Neural cell (in vitro differentiated cells): ENCODE data around the gene PDE3B. TPM values are rescaled to one million over a fixed set of nuclear protein-coding genes. Genes with fewer than 3 reads are reported as not detected.
"Not testable (repeated sequence)": the region's sequence is repeated elsewhere in the genome, so short reads cannot be mapped to it uniquely, and the experiment has no call there.

ENCODE experiments used
- H2AFZ ChIP-seq: fragments of 200-600, 300-800 bp; sonication (generic), shearing (Covaris generic); 2 replicates; pipeline ENCODE4 v1.6.0; 2014; ENCODE audit warnings: low read depth, mild to moderate bottlenecking, antibody characterized with exemption, low read length, moderate library complexity
- H3F3A ChIP-seq: fragments of 200-600 bp; shearing (Covaris generic); 2 replicates; pipeline ENCODE4 v1.6.1; 2016; ENCODE audit warnings: mild to moderate bottlenecking, moderate library complexity, mixed read lengths, antibody characterized with exemption, low read length; ENCODE audit not compliant: insufficient read depth, poor library complexity, severe bottlenecking
- H3K27ac ChIP-seq: fragments of 200-600, 300-800 bp; sonication (generic), shearing (Covaris generic); 2 replicates; pipeline ENCODE4 v1.5.1; 2014; ENCODE audit warnings: mild to moderate bottlenecking, low read length, moderate library complexity
- H3K27me3 ChIP-seq: fragments of 300-800, 200-600 bp; sonication (generic), shearing (Covaris generic); 2 replicates; pipeline ENCODE4 v1.6.0; 2014; ENCODE audit warnings: mild to moderate bottlenecking, low read depth, low read length, moderate library complexity; ENCODE audit not compliant: insufficient read depth
- H3K36me3 ChIP-seq: fragments of 300-800, 200-600 bp; sonication (generic), shearing (Covaris generic); 2 replicates; pipeline ENCODE4 v1.5.1; 2014; ENCODE audit warnings: mild to moderate bottlenecking, antibody characterized with exemption, low read length, moderate library complexity; ENCODE audit not compliant: insufficient read depth
- H3K4me2 ChIP-seq: fragments of 300-800, 200-600 bp; sonication (generic), shearing (Covaris generic); 2 replicates; pipeline ENCODE4 v1.6.0; 2014; ENCODE audit warnings: mild to moderate bottlenecking, low read length
- H3K4me3 ChIP-seq: fragments of 300-800, 200-600 bp; sonication (generic), shearing (Covaris generic); 2 replicates; pipeline ENCODE4 v1.5.1; 2014; ENCODE audit warnings: mild to moderate bottlenecking, low read length, moderate library complexity
- H3K79me2 ChIP-seq: fragments of 200-600 bp; shearing (Covaris generic); replicated peaks from 2 replicates; pipeline ENCODE4 v1.6.0; 2014; ENCODE audit warnings: mild to moderate bottlenecking, low read length, moderate library complexity; ENCODE audit not compliant: insufficient read depth
- H3K9ac ChIP-seq: fragments of 300-800, 200-600 bp; sonication (generic), shearing (Covaris generic); 2 replicates; pipeline ENCODE4 v1.6.1; 2016; ENCODE audit warnings: mild to moderate bottlenecking, low read length, mixed read lengths
- H3K9me2 ChIP-seq: fragments of 200-600 bp; shearing (Covaris generic); 2 replicates; pipeline ENCODE4 v1.6.1; 2016; ENCODE audit warnings: mild to moderate bottlenecking, low read length, mixed read lengths; ENCODE audit not compliant: insufficient read depth
- H3K9me3 ChIP-seq: fragments of 200-600, 300-800 bp; sonication (generic), shearing (Covaris generic); 2 replicates; pipeline ENCODE4 v1.6.1; 2016; ENCODE audit warnings: mild to moderate bottlenecking, mixed run types, low read length, moderate library complexity, mixed read lengths
- H4K20me1 ChIP-seq: fragments of 200-600 bp; shearing (Covaris generic); 2 replicates; pipeline ENCODE4 v1.6.1; 2016; ENCODE audit warnings: mild to moderate bottlenecking, mixed run types; ENCODE audit not compliant: insufficient read depth
- CTCF ChIP-seq: fragments of 450-650 bp; IDR thresholded peaks from 2 replicates; pipeline ENCODE4 v1.5.1; 2014; ENCODE audit warnings: antibody characterized with exemption, mild to moderate bottlenecking, moderate library complexity; ENCODE audit not compliant: poor library complexity, severe bottlenecking
- EP300 ChIP-seq: fragments of 450-650 bp; conservative IDR thresholded peaks from 2 replicates; pipeline ENCODE4 v1.6.1; 2014; ENCODE audit warnings: antibody characterized with exemption, mild to moderate bottlenecking, moderate library complexity; ENCODE audit not compliant: poor library complexity, severe bottlenecking
- EZH2 ChIP-seq: fragments of 200-600, 300-800 bp; shearing (Covaris generic), sonication (generic); IDR thresholded peaks from 2 replicates; pipeline ENCODE4 v1.6.1; 2014; ENCODE audit warnings: antibody characterized with exemption, low read length, borderline replicate concordance, mild to moderate bottlenecking; ENCODE audit not compliant: insufficient read depth, poor library complexity, severe bottlenecking
- MXI1 ChIP-seq: fragments of 450-650 bp; conservative IDR thresholded peaks from 2 replicates; pipeline ENCODE4 v1.6.1; 2014; ENCODE audit warnings: antibody characterized with exemption, mild to moderate bottlenecking; ENCODE audit not compliant: poor library complexity, severe bottlenecking
- POLR2AphosphoS5 ChIP-seq: IDR thresholded peaks from 2 replicates; pipeline ENCODE4 v1.6.1; 2012
- RAD21 ChIP-seq: fragments of 450-650 bp; conservative IDR thresholded peaks from 2 replicates; pipeline ENCODE4 v1.6.1; 2014; ENCODE audit warnings: antibody characterized with exemption, mild to moderate bottlenecking, moderate library complexity
- SMC3 ChIP-seq: fragments of 450-650 bp; conservative IDR thresholded peaks from 2 replicates; pipeline ENCODE4 v1.6.1; 2014; ENCODE audit warnings: antibody characterized with exemption, mild to moderate bottlenecking, moderate library complexity; ENCODE audit not compliant: poor library complexity
- TAF1 ChIP-seq: IDR thresholded peaks from 2 replicates; pipeline ENCODE4 v1.6.1; 2012; ENCODE audit warnings: low read depth
- polyA plus RNA-seq: library from polyadenylated mRNA; depleted of rRNA; stranded (reverse); fragments of >200 nt; gene quantifications from 2 replicates; pipeline ENCODE4 v1.2.3, GENCODE V29; 2014
- TF ChIP-seq, protein P1 (sequence below): IDR thresholded peaks from 2 replicates; pipeline ENCODE4 v1.6.1; 2012; ENCODE audit warnings: borderline replicate concordance

The PDE3B gene
- polyA plus RNA-seq, 1 donor from 2014 or later: 13.8 TPM

DNA sequence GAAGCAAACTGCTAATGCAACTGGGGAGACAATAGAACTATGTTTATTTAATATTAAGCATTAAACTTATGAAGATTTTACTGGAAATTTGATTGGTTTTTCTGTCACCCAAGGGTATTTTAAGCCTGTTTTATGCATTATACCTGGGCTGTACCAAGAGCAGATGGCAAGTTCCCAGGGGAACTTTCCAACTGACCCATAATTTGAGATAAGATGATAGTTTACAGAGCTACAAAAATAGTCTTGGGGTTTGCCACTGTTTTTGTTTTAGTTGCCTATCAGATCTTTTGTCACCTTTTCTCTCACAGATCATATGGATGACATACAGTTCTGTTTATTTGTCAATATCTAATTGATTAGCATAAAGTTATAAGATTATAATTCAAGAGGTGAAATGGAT lies 43.9 kb downstream of the PDE3B start:
- Histone ChIP-seq H3K9me3 (no peaks in the 10 kb centered on the region), H3K9me2 (no peaks in the 10 kb centered on the region), H3K79me2 (no peaks in the 10 kb centered on the region), H3K4me3 (no peak overlapping the region), H3K36me3 (no peaks in the 10 kb centered on the region), H4K20me1 (no peaks in the 10 kb centered on the region), H3K27ac (no peak overlapping the region), H3K9ac (no peak overlapping the region), H2AFZ (no peak overlapping the region), H3K4me2 (no peak overlapping the region), H3K27me3 (no peaks in the 10 kb centered on the region), H3F3A (no peaks in the 10 kb centered on the region)
- TF ChIP-seq CTCF (no peak), SMC3 (no peak), EP300 (no peak), POLR2AphosphoS5 (no peak), EZH2 (no peak), TAF1 (no peak), RAD21 (no peak), MXI1 (no peak)

DNA sequence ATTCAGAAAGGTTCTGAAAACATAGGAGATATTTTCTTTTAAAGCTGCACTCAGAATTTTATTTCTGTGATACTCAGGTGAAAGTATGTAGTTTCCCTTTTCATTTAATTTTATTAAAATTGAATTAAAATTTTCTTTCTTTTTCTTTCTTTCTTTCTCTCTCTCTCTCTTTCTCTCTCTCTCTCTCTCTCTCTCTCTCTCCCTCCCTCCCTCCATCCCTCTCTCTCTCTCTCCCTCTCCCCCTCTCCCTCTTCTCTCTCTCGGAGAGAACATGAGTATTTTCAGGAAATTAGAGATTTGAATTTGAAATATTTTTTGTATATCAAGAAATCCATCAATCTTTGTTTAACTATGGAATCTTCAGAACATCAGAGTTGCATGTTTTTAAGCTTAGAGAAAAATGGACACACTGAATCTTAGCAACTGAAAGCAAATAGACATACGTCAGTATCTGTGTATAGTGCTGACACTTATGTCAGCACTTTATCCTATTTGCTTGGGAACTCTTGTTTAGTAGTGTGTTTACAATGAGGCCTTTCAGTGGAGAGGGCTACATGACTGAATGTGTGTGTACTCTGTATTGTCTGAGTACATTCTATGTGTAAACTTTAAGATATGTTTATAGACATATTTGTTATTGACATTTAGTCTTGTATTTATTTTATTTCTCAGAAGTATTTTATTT lies 44.5 kb downstream of the PDE3B start:
- Histone ChIP-seq H3K79me2 (no peaks in the 10 kb centered on the region), H2AFZ (no peak overlapping the region), H3K9me3 (no peaks in the 10 kb centered on the region), H3K4me2 (no peak overlapping the region), H3F3A (no peaks in the 10 kb centered on the region), H3K4me3 (no peak overlapping the region), H3K9me2 (no peaks in the 10 kb centered on the region), H3K27me3 (no peaks in the 10 kb centered on the region), H4K20me1 (no peaks in the 10 kb centered on the region), H3K27ac (no peak overlapping the region), H3K9ac (no peak overlapping the region), H3K36me3 (no peaks in the 10 kb centered on the region)
- TF ChIP-seq RAD21 (no peak), CTCF (no peak), EZH2 (no peak), EP300 (no peak), POLR2AphosphoS5 (no peak), MXI1 (no peak), SMC3 (no peak), TAF1 (no peak)
- TF ChIP-seq, protein P1, sequence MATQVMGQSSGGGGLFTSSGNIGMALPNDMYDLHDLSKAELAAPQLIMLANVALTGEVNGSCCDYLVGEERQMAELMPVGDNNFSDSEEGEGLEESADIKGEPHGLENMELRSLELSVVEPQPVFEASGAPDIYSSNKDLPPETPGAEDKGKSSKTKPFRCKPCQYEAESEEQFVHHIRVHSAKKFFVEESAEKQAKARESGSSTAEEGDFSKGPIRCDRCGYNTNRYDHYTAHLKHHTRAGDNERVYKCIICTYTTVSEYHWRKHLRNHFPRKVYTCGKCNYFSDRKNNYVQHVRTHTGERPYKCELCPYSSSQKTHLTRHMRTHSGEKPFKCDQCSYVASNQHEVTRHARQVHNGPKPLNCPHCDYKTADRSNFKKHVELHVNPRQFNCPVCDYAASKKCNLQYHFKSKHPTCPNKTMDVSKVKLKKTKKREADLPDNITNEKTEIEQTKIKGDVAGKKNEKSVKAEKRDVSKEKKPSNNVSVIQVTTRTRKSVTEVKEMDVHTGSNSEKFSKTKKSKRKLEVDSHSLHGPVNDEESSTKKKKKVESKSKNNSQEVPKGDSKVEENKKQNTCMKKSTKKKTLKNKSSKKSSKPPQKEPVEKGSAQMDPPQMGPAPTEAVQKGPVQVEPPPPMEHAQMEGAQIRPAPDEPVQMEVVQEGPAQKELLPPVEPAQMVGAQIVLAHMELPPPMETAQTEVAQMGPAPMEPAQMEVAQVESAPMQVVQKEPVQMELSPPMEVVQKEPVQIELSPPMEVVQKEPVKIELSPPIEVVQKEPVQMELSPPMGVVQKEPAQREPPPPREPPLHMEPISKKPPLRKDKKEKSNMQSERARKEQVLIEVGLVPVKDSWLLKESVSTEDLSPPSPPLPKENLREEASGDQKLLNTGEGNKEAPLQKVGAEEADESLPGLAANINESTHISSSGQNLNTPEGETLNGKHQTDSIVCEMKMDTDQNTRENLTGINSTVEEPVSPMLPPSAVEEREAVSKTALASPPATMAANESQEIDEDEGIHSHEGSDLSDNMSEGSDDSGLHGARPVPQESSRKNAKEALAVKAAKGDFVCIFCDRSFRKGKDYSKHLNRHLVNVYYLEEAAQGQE: no peak

- H3K9ac ChIP-seq, H3K9me2 ChIP-seq, H2AFZ ChIP-seq, H3K27me3 ChIP-seq, H3K27ac ChIP-seq, H4K20me1 ChIP-seq, H3K9me3 ChIP-seq, H3F3A ChIP-seq, H3K4me3 ChIP-seq, H3K4me2 ChIP-seq, H3K36me3 ChIP-seq, H3K79me2 ChIP-seq: not testable (repeated sequence)
These were observed 52.1 kb downstream of the PDE3B start for GRCh38 chr11:14695656-14696055.
